ENCODE results near the gene CHI3L2.

CHI3L2 gene
- total RNA-seq = 3.1 to 6.1 reads per million in 2 donors

- no peak for DNase-seq
These were observed at the start of gene CHI3L2 for GRCh38 chr1:111227434-111227833. Gene CHI3L2 (plus strand): TSS chr1:111227713. CDS start chr1:111227730, 17 bp downstream.

GRCh38 chr1:111179968-111180533, 47.5 kb upstream of the CHI3L2 start:
- no peak for DNase-seq

DNA sequence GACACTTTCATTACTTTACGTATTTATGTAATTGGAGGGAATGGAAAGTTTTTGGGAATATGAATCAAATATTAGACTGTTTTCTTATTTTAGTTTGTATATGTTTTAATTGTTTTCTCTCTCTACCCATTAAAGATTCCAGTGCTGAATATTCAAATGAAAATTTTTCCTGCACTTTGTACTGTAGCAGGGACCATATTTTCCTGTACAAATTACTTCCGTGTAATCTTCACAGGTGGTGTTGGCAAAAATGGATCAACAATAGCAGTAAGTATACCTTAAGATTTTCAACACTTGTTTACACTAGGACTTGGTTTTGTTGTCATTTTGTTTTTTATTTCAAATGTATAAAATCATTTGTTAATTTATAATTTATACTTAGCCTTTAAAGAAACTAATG, 45.5 kb upstream of the CHI3L2 start:
- DNase-seq = no peak

- no peak for DNase-seq
These were observed 44.0 kb upstream of the CHI3L2 start for GRCh38 chr1:111183308-111184069.

- no peak for DNase-seq
These were observed 42.9 kb upstream of the CHI3L2 start for GRCh38 chr1:111184663-111185062.

DNA sequence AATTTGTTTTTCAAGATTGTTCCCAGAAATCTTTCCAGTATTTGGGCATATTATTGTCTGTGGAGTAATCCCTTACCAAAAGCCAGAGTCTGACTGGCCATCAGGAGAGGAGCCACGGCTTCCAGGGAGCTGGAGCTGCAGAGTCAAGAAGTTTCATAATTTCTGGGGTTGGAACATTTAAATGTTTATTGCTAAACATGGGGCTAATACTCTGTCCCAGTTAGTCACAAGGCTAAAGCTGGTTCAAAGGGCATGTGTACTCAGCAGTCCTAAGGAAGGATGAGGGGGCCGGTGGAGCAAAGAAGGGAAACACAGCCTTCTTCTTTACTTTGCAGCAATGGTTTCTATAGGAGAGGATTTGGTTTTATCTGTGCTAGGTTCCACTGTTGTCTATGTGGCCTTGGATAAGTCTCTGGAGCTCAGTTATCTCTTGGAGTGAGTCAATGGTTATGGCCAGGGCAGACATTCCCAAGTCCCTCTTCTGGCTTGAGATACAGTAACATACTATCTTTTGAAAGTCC, 36.5 kb upstream of the CHI3L2 start:
- no peak for DNase-seq

DNA sequence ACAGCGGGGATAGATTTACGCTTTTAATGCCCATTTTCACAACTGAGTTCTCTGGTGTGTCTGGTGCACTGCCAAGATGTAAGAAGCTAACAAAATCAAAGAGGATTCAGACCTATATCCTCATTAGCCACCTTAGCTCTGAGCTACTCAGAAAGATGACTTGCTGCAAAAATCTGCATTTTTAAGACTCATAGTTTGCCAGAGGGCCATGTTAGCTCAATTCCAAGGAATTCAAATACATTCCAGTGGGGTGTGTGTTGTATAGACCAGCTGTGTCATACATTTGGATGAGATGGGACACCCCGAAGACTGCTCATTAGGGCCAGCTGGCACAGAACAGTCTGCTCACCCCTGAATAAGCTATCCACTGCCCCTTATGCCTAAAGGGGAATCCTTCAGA, 36.0 kb upstream of the CHI3L2 start:
- no peak for DNase-seq

- DNase-seq = no peak
These were observed 35.4 kb upstream of the CHI3L2 start for GRCh38 chr1:111192074-111192473.

- DNase-seq = peak in 1 of 5 experiments; percentile 41
These were observed 34.6 kb upstream of the CHI3L2 start for GRCh38 chr1:111192658-111193519.

GRCh38 chr1:111193712-111194480, 33.6 kb upstream of the CHI3L2 start:
- no peak for DNase-seq

GRCh38 chr1:111195002-111195684, 32.4 kb upstream of the CHI3L2 start:
- no peak for DNase-seq

DNA sequence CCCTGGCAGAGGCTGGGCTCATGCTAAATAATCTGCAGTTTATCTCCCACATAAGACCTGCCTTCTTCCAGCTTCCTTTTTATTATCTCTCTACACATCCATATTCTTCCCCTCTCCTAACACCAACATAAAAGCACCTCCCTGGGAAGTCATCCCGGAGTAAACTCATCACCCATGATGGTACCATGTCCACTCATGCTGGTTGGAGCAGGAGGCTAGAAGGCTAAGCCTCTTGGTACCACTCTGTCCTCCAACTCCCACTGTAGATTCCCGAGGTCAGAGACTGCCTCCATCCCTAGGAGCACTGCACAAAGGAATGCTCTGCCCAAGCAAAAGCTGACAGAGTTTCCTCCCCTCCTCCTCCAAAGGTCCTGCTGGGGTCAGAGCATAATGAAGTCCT, 31.3 kb upstream of the CHI3L2 start:
- no peak for DNase-seq

GRCh38 chr1:111197598-111198284, 29.8 kb upstream of the CHI3L2 start:
- peak; percentile 39 to 88 (median 65) for DNase-seq

GRCh38 chr1:111198836-111199235, 28.7 kb upstream of the CHI3L2 start:
- no peak for DNase-seq

- peak in 1 of 5 experiments; percentile 76 for DNase-seq
These were observed 28.2 kb upstream of the CHI3L2 start for GRCh38 chr1:111199329-111199728.

DNA sequence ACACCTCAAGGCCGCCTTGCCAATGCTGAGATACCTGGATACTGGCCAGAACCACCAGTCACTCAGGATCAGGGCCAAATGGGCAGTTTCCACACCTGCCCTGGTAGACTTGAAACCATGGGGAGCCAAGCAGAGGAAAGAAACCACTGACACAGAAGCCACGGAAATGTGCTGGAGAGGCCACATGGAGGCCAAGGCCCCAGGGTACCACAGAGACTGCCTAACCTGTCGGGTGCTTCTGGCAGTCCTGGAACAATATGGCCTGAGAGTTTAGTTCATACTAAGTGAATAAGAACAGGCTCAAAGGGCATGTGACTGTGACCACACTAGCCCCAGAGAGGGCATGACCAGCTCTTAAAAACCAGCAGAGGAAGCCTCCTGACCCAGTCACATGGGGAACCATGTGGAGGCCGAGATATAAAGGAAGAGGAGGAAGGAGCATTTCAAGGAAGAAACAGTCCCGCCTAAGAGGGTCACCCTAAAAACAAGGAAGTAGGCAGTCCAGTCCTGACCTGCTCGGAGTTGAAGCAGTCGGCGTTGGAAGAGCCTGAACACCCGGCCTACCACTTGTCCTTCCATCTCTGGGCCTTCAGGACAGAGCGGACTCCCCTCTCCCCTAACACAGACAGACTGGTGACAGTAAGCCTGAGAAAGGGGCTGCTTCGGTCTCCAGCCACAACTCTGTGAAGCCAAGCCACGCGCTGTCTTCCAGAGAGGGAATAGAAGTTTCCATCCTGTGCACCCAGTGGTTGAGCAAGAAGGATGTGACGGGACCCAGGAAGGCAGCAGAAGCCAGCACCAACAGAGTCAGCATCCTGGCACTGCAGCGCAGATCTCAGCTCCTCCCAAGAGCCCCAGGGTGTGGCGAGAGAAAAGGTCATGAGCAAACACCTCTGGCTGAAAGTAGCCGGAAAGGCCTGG, 27.4 kb upstream of the CHI3L2 start, which contains the start of gene DENND2D:
Gene DENND2D (minus strand): TSS at position 766 of the 921 bp plus-strand sequence. CDS start 187 bp downstream, at position 579.
- DNase-seq = peak in 4 of 5 experiments; percentile 16 to 86 (median 41)

GRCh38 chr1:111200802-111201161, 26.7 kb upstream of the CHI3L2 start:
- DNase-seq = no peak

DNA sequence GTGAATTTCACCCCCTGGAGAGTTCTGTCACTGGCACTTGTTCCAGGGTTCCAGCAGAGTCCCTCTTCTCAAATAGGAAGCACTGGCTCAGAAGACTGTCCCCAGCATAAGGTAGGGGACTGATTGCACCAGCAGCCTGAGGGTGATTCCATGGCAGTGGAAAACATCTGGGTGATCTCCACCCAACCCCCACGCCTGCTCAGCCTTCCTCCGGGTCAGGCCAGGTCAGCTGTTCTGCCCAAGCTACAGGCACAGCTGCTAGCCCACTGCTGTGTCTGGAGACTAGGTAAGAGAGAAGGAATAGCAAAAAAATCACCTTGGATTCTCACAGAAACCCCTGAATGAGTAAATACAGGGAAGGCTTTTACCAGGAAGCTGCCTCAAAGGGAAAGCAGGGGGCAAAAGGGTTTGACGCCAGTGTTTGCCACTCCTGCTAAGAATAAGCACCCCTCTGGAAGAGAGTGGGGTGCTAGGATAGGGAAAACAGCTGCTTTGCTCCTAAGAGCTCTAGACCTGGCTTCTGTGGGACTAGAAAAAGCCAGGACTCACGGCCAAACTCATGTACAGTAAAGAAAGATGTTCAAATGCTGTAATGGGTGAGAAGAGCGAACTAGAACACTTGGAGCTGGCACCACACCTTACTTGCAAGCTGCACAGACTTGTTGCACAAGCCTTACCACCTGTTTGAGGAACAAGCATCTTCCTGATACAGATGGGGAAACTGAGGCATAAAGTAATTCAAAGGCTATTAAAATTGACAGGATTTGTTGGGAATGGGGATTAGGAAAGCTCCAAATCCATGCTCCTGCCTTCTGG, 26.0 kb upstream of the CHI3L2 start:
- no peak for DNase-seq

DNA sequence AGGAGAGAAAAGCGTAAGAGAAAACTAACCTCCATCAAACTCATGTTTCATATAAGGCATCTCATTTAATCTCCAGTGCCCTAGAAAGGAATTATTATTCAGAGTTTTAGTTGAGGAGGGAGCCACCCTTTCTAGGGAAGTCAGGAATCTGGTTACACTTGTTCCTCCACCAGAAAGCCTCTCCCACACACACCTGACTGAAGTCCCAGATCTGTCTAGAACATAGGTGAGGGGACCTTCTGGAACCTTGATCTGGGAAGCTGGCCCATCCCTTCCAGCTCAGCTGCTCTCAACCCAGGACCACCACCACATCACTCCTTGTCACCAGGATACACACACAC, 25.2 kb upstream of the CHI3L2 start:
- no peak for DNase-seq
